SJSA1 (cell line): ENCODE measurements around the gene STAM2. TPM values are rescaled to one million over a fixed set of nuclear protein-coding genes. Genes with fewer than 3 reads are reported as not detected.
"Not testable (repeated sequence)": the region's sequence is repeated elsewhere in the genome, so short reads cannot be mapped to it uniquely, and the experiment has no call there.

Source experiments
- DNase-seq, 2 experiments: peaks; one replicate each; pipeline ENCODE4 v3.0.0-alpha.2; 2015 to 2020; ENCODE audit warnings: low spot score in 2 of 2, low read depth in 1 of 2
- H3K27ac ChIP-seq: fragments of 250-450 bp; sonication (Bioruptor Pico); 2 replicates; pipeline ENCODE4 v1.5.1; 2020; ENCODE audit warnings: mild to moderate bottlenecking, moderate library complexity
- H3K27me3 ChIP-seq: fragments of 250-450 bp; sonication (Bioruptor Pico); replicated peaks from 2 replicates; pipeline ENCODE4 v1.5.1; 2020; ENCODE audit warnings: mild to moderate bottlenecking, moderate library complexity
- H3K36me3 ChIP-seq: fragments of 250-450 bp; sonication (Bioruptor Pico); 2 replicates; pipeline ENCODE4 v1.5.1; 2020; ENCODE audit warnings: mild to moderate bottlenecking
- H3K4me1 ChIP-seq: fragments of 250-450 bp; sonication (Bioruptor Pico); replicated peaks from 2 replicates; pipeline ENCODE4 v1.6.1; 2021; ENCODE audit warnings: mild to moderate bottlenecking
- H3K4me3 ChIP-seq: fragments of 250-450 bp; sonication (Bioruptor Pico); 2 replicates; pipeline ENCODE4 v1.5.1; 2020; ENCODE audit warnings: mild to moderate bottlenecking
- H3K9me3 ChIP-seq: fragments of 250-450 bp; sonication (Bioruptor Pico); replicated peaks from 2 replicates; pipeline ENCODE4 v1.5.1; 2020; ENCODE audit warnings: mild to moderate bottlenecking
- total RNA-seq: library from RNA; depleted of rRNA; stranded (reverse); fragments of >200 nt; shearing (Covaris generic); gene quantifications from 2 replicates; pipeline ENCODE4 v1.2.3, GENCODE V29; 2014

STAM2 gene
- total RNA-seq, 1 experiment from 2014 or later, result 50.7 TPM

DNA sequence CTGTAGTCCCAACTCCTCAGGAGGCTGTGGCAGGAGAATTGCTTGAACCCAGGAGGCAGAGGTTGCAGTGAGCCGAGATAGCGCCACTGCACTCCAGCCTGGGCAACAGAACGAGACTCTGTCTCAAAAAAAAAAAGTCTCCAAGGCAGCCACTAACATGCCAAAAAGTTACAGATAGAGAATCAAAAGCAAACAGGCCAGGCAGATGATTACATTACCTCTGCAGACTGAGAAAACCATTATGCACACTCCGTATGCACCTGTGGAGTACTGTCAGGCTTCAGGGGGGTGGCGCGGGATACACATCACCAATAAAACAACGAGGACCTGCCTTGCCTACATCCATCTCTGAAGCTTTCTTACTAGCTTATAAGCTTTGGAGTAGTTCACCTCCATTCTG, 10.3 kb downstream of the STAM2 start:
- H3K27me3 ChIP-seq, result no peaks in the 10 kb centered on the region

DNA sequence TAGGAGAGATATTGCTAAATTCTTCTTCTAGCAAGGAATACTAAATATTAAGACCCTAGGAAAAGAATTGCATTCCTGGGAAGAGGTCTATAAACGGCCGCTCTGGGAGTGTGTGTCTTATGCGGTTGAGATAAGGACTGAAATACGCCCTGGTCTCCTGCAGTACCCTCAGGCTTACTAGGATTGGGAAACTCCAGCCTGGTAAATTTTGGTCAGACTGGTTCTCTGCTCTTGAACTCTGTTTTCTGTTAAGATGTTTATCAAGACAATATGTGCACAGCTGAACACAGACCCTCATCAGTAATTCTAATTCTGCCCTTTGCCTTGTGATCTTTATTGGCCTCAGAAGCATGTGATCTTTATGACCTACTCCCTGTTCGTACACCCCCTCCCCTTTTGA, 11.9 kb downstream of the STAM2 start:
- H3K27me3 ChIP-seq, H3K4me1 ChIP-seq, H3K4me3 ChIP-seq, H3K9me3 ChIP-seq, H3K36me3 ChIP-seq, DNase-seq, H3K27ac ChIP-seq: not testable (repeated sequence)

More for the DNA sequence above, 10.3 kb downstream of the STAM2 start:
- Histone ChIP-seq H3K36me3 (no peaks in the 10 kb centered on the region), H3K4me1 (peaks cover 9% of the 10 kb centered on the region; the same call in 1 of the 2 replicates), H3K9me3 (no peaks in the 10 kb centered on the region), H3K4me3 (no peak overlapping the region), H3K27ac (no peak overlapping the region)
- DNase-seq, result no peak

DNA sequence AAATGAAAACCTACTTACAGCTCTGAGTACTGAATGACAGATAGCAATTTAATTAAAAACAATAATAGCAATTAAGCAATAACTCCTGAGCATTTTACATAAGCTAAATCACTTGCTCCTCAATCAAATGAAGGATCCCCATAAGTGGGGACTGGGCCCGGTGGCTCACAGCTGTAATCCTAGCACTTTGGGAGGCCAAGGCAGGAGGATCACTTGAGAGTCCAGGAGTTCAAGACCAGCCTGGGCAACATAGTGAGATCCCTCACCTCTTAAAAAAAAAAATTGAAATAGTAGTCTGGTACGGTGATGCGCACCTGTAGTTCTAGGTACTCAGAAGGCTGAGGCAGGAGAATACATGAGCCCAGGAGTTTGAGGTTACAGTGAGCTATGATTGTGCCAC, 13.4 kb downstream of the STAM2 start:
- no peaks in the 10 kb centered on the region for H3K36me3 ChIP-seq
- no peaks in the 10 kb centered on the region for H3K27me3 ChIP-seq
- no peaks in the 10 kb centered on the region for H3K9me3 ChIP-seq
- H3K4me1 ChIP-seq, result peaks cover 7% of the 10 kb centered on the region; the same call in 1 of the 2 replicates
- no peak overlapping the region for H3K27ac ChIP-seq
- no peak overlapping the region for H3K4me3 ChIP-seq
- no peak for DNase-seq

DNA sequence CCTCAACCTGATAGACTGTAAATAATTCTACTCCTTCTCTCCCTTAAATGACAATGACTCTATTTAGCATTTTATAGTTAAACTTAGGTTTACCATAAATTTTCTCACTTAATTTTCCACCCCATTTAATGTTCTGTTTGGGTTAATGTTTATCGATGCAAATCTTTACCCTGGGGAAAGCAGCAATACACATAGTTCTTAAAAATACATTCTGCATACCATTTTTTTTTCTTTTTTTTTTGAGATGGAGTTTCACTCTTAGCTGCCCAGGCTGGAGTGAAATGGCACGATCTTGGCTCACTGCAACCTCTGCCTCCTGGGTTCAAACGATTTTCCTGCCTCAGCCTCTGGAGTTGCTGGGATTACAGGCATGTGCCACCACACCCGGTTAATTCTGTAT, 14.0 kb downstream of the STAM2 start:
- Histone ChIP-seq H3K36me3 (no peaks in the 10 kb centered on the region), H3K4me3 (no peak overlapping the region), H3K27ac (no peak overlapping the region), H3K27me3 (no peaks in the 10 kb centered on the region), H3K9me3 (no peaks in the 10 kb centered on the region), H3K4me1 (0 out of 2 replicates have a peak, but pooled peaks cover 4% of the 10 kb centered on the region)
- DNase-seq, result no peak

DNA sequence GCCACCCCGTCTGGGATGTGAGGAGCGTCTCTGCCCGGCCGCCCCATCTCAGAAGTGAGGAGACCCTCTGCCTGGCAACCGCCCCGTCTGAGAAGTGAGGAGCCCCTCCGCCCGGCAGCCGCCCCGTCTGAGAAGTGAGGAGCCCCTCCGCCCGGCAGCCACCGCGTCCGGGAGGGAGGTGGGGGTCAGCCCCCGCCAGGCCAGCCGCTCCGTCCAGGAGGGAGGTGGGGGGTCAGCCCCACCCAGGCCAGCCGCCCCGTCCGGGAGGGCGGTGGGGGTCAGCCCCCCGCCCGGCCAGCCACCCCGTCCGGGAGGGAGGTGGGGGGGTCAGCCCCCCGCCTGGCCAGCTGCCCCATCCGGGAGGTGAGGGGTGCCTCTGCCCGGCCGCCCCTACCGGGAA, 15.2 kb downstream of the STAM2 start:
- not testable (repeated sequence) for H3K4me3 ChIP-seq, H3K9me3 ChIP-seq, H3K36me3 ChIP-seq, H3K27me3 ChIP-seq, H3K4me1 ChIP-seq, H3K27ac ChIP-seq, DNase-seq

DNA sequence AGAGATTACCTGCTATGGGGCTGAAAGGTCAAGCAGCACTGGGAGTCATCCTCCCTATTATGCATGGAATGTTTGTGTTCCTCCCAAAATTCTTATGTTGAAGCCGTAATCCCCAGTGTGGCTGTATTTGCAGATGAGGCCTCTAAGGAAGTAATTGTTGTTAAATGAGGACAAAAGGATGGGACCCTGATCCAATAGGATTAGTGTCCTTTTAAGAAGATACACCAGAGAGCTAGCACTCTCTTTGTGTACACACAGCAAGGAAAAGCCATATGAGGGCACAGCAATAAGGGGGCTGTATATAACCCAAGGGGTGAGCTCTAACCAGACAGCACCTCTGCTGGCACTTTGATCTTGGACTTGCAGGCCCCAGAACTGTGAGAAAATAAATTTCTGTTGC, 18.3 kb downstream of the STAM2 start:
- no peaks in the 10 kb centered on the region for H3K9me3 ChIP-seq
- 0 out of 2 replicates have a peak, but pooled peaks cover 5% of the 10 kb centered on the region for H3K4me1 ChIP-seq
- no peaks in the 10 kb centered on the region for H3K27me3 ChIP-seq
- no peak for DNase-seq
- no peak overlapping the region for H3K4me3 ChIP-seq
- H3K36me3 ChIP-seq, result no peaks in the 10 kb centered on the region
- H3K27ac ChIP-seq, result no peak overlapping the region

DNA sequence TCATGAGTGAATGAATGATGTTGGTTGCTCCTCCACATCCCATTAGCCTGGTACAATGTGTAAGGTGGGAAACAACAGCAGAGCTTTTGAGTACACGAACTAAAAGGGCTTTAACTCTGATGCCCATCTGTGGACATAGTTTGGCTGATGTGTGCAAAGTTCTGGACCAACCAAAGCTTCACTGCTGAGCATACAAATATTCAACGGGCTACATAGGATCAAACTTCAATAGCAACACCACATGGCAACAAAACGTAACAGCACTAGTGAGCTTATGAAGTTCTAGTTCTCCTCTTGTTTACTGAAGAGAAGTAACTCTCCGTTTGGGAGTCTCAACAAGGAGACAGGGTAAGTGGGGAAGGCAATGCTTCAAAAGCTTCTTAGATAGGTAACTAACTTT, 20.4 kb downstream of the STAM2 start:
- no peaks in the 10 kb centered on the region for H3K27me3 ChIP-seq
- H3K9me3 ChIP-seq, result no peaks in the 10 kb centered on the region
- H3K4me1 ChIP-seq, result 0 out of 2 replicates have a peak, but pooled peaks cover 5% of the 10 kb centered on the region
- H3K27ac ChIP-seq, result no peak overlapping the region
- no peak overlapping the region for H3K4me3 ChIP-seq
- no peak for DNase-seq
- peaks cover 6% of the 10 kb centered on the region; the same call in 1 of the 2 replicates for H3K36me3 ChIP-seq

DNA sequence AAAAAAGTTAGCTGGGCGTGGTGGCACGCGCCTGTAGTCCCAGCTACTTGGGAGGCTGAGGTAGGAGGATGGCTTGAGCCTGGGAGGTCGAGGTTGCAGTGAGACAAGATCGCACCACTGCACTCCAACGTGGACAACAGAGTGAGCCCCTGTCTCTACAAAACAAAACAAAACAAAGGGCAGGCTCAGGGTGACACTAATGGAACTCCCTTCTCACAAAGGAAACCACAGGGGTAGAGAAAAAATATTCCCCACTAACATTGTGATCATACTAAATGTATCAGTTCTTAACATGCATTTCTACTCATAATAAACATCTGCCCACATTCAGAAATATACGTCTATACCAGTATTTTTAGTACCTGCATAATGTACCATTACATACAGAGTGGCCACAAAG, 21.1 kb downstream of the STAM2 start:
- Histone ChIP-seq H3K4me1 (0 out of 2 replicates have a peak, but pooled peaks cover 5% of the 10 kb centered on the region), H3K9me3 (no peaks in the 10 kb centered on the region), H3K4me3 (no peak overlapping the region), H3K27me3 (no peaks in the 10 kb centered on the region), H3K27ac (no peak overlapping the region), H3K36me3 (peaks cover 9% of the 10 kb centered on the region; the same call in 1 of the 2 replicates)
- no peak for DNase-seq

DNA sequence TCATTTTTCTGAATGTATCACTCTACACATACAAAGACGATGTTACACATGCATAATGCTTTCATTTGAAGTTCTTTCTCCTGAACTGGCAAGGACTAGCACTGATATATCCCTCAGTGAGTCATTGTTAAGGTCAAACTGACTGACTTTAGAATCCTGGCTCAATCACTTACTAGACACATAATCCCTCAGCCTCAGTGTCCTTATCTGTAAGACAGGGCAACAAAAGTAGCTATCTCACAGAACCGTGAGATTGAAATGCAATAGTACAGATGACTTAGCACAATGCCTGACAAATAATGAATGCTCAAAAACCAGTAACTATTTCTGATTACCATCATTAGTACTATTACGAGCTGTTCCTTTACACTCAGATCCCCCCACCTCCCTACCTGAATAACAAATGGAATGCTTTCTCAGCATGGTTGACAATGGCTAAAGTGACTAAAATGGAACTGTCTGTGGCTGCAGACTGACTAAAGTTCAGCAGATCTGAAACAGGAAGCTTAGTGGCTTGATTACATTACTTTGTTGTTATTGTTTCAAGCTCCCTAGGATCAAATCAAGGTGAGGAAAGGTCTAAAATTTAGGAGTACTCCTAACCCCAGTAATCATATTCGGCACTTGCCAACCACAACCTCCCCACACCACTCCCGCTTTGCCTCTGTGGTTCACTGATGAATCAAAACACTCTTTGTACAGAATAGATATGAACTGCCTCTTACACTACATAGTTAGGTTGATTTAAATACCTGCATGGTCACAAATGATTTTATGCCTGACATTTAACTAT, 40.9 kb downstream of the STAM2 start:
- no peaks in the 10 kb centered on the region for H3K4me1 ChIP-seq
- H3K27ac ChIP-seq, result no peak overlapping the region
- H3K4me3 ChIP-seq, result no peak overlapping the region
- H3K9me3 ChIP-seq, result no peaks in the 10 kb centered on the region
- no peak for DNase-seq
- no peaks in the 10 kb centered on the region; the same call in 1 of the 2 replicates for H3K36me3 ChIP-seq
- no peaks in the 10 kb centered on the region for H3K27me3 ChIP-seq

DNA sequence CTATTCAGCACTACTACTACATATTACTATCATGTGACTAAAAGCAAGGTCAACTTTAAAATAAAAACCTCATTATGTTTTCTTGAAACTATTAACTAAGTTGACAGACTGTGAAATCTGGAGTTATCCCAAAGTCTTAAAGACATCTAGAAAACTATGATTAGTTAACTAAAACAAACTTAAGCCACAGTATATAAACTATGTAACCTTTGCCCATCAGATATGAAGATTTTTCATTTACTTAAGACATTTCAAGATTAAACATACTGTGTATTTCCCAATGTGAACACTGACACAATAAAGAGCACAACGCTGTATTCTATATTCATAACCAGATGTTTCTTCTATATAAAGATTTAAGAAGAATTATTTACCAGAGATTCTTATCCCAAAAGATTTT, 43.3 kb downstream of the STAM2 start:
- no peak for DNase-seq
- Histone ChIP-seq H3K27me3 (no peaks in the 10 kb centered on the region), H3K4me3 (no peak overlapping the region), H3K9me3 (no peaks in the 10 kb centered on the region), H3K36me3 (peaks cover 3% of the 10 kb centered on the region; the same call in 1 of the 2 replicates), H3K27ac (no peak overlapping the region), H3K4me1 (no peaks in the 10 kb centered on the region)

DNA sequence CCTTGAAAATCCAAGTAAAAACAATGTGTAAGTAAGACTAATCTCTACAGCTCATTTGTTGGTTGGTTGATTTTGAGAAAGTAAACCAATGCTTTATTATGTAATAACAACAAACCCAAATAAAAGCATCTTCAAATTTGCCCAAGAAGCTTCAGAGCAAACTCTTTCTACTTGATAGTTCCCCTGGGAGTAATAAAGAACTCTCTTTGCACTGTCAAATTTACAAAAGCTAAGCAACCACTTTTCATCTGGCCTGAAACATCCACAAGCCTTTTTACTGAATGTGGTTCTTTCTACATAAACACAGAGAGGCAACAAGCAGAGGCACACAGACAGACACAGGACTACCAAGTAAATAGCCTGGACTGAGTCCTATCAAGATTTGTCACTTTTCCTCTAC, 47.9 kb downstream of the STAM2 start:
- H3K4me3 ChIP-seq, result no peak overlapping the region
- peaks cover 17% of the 10 kb centered on the region; the same call in 1 of the 2 replicates for H3K36me3 ChIP-seq
- DNase-seq, result no peak
- no peak overlapping the region for H3K27ac ChIP-seq
- H3K9me3 ChIP-seq, result no peaks in the 10 kb centered on the region
- H3K4me1 ChIP-seq, result no peaks in the 10 kb centered on the region
- no peaks in the 10 kb centered on the region for H3K27me3 ChIP-seq

DNA sequence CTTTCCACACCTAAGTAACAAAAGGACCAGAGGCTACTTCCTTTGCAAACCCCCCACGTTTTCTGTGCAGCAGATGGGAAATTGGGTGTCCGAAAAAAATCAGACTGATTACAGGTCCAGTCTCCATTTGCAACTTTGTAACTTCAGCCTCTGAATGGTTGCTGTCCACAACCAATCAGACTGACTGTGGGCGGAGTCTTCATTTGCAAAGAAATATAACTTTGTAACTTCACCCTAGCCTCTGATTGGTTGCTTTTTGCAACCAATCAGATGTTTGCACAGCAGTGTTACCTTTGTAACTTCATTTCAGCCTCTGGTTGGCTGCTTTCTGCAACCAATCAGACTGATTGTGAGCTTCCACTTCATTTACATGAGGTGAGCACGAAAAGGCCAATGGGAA, 48.9 kb downstream of the STAM2 start:
- Histone ChIP-seq H3K36me3 (peaks cover 17% of the 10 kb centered on the region; the same call in 1 of the 2 replicates), H3K9me3 (no peaks in the 10 kb centered on the region), H3K27me3 (no peaks in the 10 kb centered on the region), H3K4me3 (no peak overlapping the region), H3K27ac (no peak overlapping the region), H3K4me1 (no peaks in the 10 kb centered on the region)
- DNase-seq, result no peak

DNA sequence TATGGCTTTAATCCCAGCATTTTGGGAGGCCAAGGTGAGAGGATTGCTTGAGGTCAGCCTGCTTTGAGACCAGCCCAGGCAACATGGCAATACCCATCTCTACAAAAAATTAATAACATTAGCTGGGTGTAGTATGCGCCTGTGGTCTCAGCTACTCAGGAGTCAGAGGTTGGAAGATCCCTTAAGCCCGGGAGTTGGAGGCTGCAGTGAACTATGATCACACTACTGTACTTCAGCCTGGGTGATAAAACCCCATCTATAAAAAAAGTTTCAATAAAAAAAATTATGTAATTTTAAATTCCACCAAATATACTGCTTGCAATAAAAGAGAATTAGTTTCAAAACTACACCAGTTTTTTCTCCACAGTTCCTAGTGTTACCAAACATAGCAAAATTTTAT, 53.4 kb downstream of the STAM2 start:
- Histone ChIP-seq H3K4me1 (no peaks in the 10 kb centered on the region), H3K9me3 (no peaks in the 10 kb centered on the region), H3K36me3 (peaks cover 19% of the 10 kb centered on the region; the same call in 1 of the 2 replicates), H3K4me3 (no peak overlapping the region), H3K27ac (no peak overlapping the region), H3K27me3 (no peaks in the 10 kb centered on the region)
- DNase-seq, result no peak

DNA sequence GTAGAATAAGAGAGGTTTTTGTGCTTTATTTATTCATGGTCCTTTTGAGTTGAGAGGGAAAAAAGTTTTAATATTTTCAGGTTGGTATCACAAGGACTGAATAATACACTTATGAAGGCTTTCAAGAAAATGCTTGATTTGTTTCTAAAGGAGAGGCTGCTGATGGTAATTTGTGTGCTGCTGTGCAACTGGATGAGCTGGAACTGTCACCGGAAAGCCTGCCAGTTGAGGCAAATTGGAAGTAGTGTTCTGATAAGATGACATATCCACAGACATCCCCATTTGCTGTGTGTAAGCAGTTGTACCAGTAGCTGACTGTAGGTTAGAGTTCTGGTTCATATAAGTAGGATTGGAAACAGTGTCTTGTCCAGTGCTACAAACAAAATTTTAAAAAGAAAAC, 55.1 kb downstream of the STAM2 start:
- Histone ChIP-seq H3K27ac (no peak overlapping the region), H3K9me3 (no peaks in the 10 kb centered on the region), H3K27me3 (no peaks in the 10 kb centered on the region), H3K4me1 (no peaks in the 10 kb centered on the region), H3K4me3 (no peak overlapping the region), H3K36me3 (peaks cover 13% of the 10 kb centered on the region; the same call in 1 of the 2 replicates)
- no peak for DNase-seq
